GM19324 (cell line): ENCODE results near the gene ALDH1A1.

ENCODE experiments used
- ATAC-seq: cut with Tn5 transposase; IDR thresholded peaks from one replicate; pipeline ENCODE4 v1.9.1; 2021; ENCODE audit warnings: mild to moderate bottlenecking, moderate library complexity; ENCODE audit not compliant: unreplicated experiment, low FRiP score

Gene ALDH1A1

DNA sequence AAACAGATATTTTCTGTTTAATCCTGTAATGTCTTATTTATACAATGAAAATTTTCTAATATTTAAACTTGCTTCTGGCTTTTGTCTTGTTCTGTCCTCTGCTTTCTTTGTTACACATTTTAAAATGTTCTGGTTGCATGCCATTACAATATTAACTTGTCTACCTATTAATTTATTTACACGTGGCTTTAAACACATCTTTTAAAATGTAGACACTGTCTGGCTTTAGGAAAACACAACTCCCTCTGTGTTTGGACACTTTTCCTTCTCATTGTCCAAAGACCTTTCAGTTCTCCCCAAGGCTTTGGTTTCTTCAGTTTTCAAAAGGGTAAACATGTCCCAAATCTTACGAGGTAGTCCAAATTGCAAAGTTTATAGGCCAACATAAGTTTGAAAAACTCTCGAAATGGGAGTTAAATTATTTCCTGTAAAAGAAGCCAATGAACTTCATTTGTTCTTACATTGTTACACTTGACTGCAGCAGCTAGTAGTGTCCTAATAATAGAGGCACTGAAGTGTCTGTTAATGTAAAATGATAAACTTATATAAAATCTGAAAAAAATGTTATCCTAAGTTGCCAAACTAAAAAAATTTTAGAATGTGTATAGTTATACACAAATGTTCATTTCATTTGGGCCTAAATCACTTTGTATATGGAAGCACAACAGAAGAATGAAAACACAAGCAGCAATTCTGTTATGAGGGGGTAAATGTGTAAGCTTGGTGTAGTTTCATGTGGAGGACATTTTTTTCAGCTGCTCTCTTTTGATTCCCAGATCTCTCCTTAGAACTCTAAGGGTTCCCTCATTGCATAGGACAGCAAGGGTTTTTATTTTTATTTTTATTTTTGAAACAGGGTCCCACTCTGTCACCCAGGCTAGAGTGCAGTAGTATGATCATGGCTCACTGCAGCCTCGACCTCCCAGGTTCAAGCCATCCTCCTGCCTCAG is 53.8 kb downstream of the ALDH1A1 start:
- ATAC-seq, result no peak

DNA sequence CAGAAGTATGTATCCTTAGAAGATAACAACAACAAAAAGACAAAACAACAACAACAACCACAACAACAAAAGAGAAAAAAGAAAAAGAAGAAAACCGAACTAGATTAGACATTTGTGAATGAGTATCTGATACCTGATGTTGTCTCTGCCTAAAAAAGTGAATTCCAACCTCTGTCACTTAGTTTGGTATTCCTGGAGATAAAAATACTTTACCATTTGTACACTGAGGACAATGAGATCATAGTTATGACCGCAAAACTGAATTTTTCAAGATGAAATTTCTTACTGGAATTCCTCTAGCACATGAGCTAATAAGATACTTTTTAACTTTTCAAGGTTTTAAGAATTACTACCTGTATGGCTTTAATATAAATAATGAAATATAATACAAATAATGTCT is 54.5 kb downstream of the ALDH1A1 start:
- no peak for ATAC-seq

DNA sequence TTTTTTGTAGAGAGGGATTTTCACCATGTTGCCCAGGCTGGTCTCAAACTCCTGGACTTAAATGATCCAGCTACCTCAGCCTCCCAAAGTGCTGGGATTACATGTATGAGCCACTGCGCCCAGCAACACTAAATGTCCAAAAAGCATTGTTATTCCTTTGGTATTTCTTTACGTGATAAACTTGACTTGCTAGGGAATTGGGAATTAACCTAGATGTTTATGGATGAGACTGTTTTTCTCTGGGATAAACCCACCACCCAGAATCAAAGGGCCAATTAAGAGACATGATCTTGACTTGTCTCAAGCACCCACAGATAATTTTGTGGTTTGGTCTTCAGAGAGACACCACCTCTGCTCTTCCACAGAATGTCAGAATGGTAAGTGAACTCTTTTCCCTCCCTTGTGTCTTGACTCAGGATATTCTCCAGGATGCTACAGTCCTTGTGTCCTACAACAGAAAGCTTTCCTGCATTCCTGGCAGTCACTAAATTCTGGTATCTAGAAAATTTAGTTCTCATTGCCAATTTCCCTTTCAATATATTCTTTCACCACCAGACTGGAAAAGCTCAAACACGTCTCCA is 55.7 kb downstream of the ALDH1A1 start:
- no peak for ATAC-seq

DNA sequence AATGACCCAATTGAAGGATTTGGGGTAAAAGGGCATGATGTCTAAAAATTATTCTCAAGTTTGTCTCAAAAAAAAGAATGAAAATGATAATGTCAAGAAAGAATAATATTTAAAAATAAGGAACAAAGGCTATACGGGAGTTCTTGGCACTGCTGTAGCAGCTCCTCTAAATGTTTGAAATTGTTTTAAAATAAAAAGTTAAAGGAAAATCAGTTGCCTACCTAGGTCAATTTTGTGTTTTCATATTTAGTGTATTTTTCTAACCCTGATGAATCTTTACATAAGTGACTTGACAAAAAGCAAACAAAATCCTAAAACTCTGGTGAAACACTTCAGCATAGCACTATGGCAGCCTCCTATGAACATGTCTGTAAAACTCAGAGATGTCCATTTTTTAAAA is 56.4 kb downstream of the ALDH1A1 start:
- ATAC-seq, result no peak

DNA sequence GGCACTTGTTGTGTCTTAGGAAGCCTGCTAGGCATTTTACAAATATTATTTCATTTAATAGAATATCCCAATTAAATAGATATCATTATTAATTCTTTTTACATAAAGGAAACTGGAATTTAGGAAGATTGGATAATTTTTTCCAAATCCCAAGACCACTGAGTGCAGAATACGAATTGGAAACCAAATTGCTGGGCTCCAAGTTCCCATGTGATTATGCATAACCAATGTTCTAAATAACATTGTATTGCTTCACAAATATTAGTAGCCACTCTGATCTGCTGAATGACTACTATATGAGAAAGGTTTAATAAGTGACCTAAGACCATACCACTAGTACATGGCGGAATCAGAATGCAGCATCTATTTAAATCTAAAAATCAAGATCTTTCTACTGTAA is 57.7 kb downstream of the ALDH1A1 start:
- ATAC-seq, result no peak

DNA sequence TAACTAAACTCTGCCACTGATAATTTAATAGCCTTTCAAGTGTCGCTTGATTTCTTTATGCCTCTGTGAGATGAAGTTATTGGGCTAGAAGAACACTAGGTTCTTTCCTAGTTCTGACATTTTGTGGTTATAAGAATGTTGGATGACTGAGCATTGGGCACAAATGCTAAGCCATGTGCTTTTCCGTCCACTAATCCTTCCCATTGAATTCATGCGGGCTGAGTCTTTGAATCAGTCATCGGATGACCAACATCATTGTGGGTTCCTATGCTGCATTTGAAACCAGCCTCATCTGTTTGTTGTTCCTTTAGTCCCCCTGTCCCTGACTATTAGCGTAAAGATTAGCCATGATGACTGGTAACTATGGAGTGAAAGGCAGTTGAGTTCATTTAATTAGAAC is 58.5 kb downstream of the ALDH1A1 start:
- ATAC-seq, result no peak

DNA sequence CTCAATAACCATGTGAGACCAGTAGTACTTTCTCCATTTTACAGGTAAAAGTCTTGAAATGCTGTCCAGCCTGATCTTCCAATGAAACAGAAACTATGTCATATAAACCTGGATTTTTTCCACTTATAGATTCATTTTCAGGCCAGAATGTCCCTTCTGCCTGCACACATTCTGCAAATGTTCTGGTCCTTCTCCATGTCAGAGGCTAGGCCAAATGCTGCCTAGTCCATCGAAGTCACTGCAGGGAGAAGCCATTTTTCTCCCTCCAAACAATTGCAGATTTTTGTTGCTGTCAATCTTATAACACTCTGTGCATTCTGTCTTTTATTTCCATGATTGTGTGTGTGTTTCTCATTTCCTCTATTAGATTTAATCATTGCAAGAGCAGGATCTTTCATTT is 59.4 kb downstream of the ALDH1A1 start:
- ATAC-seq, result no peak

DNA sequence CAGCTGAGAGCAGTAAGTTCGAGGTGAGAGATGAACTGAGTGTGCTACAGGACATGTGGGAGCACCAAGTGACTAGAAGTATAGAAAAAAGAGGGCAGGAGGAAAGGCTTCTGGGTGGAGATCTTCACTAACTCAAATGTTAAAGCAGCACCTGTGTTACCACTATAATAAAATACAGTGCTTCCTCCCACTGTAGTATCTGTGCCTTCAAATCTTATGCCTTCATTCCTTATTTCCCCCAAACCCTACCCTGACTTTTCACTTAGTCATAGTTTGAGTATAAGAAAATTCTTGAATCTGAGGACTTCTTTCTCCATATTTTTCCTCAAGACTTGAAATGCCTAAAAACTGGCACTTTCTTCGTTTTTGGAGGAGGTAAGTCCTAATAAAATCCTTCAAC is 61.8 kb downstream of the ALDH1A1 start:
- ATAC-seq, result no peak

DNA sequence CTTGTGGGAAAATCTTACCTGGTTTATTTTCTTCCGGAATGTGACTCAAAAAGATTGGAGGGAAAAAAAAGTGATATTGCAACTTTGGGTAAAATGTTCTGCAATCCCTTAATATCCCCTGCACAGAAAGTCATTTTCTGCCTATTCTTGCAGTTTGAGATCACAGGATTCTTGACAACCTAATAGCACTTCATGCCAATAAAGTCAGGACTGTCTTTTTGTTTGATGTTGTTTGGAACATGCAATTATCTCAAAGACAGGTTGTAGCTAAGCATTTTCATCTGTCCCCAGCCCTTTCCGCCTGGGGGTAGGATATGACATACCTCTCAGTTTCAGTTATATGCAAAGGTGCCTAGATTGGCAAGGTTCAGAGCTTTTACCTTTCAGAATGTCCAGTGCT is 63.9 kb downstream of the ALDH1A1 start:
- ATAC-seq, result no peak

DNA sequence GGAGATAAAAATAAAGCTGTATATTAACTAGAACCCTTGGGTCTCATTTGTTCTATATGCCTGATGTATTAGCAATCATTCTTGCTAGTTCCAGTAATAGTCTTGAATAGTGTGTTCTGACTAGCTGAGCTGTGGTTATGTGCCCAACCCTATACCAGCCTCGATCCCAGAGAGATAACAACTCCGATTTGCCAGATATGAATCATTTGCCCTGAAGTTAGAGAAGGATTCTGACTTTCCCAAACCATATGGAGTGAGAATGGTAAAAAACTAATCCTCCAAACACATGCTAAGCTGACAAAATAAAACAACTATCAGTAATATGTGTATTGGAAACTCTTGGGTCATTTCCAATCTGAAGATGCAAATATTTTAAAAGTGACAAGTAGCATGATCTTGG is 64.8 kb downstream of the ALDH1A1 start:
- no peak for ATAC-seq

DNA sequence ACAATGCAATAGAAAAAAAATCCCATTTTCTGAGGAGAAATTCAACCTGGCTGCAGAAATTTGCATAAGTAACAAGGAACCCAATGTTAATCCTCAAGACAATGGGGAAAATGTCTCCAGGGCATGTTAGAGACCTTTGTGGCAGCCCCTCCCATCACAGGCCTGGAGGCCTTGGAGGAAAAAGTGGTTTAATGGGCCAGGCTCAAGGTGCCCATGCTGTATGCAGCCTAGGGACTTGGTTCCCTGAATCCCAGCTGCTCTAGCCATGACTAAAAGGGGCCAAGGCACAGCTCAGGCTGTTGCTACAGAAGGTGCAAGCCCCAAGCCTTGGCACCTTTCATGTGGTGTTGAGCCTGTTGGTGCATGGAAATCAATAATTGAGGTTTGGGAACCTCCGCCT is 66.5 kb downstream of the ALDH1A1 start:
- no peak for ATAC-seq

DNA sequence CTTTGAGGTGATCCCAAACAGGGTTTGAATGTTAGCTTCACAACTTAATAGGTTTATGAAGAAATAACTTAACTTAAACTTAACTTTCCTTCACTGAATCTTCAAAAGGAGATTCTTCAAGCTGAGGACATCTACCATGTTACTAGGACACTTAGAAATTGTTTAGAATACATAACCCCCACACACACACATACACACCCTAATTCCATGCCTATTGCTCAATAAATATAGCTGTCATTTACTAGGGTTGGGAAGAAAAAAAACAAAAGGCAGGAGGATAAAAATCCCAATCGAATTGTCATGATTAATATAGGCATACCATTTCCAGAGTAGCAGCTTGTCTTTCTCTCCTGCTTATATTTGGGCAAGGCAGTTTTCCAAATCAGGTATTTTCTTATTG is 68.3 kb downstream of the ALDH1A1 start:
- ATAC-seq, result no peak

DNA sequence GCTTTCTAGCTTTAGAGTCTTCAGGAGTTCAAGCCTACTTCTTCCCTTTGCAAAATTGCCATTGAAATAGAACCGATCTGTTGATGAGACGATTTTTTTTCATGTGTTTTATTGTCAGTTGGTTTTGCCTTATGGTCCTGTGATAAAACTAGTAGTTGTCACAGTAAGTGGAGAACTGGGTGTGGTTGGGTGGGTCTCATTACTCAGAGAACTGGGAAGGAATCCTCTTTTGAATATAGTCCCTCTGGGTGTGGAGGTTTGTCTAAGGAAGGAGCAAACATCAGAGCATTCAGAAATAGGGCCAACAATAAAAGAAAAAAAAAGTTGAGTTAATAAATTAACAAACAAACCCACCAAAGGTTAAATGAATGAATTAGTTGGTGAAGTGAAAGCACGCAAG is 69.0 kb downstream of the ALDH1A1 start:
- no peak for ATAC-seq

DNA sequence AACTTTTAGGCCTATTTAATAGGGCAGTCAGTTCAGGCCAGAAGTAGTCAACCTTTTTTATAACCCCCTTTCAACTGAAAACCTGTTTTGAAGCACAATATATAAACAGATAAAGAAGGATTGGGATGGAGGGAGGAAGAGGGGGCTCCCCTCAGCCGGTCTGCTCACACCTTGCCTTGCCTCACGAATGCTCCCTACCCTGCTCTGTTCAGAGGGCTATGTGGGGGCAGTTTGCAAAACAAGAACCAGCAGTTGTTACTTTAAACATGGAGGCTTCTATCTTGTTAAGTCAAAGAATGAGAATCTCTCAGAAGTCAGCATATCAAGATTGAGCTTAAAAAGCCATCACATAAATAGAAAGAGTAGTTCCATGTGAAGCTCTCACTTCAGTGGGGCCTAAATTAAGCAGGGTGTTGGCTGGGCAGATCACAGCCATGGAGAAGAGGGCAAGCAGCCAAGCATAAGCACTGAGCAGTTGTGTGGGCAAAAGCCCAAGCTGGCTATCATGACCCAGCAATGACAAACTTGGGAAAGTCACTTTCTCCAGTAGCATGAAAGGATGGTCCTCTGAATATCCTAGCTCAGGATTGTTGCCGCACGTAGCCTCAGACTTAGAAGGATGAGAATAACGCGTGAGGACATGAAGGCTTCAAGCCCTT is 70.6 kb downstream of the ALDH1A1 start:
- ATAC-seq, result no peak

DNA sequence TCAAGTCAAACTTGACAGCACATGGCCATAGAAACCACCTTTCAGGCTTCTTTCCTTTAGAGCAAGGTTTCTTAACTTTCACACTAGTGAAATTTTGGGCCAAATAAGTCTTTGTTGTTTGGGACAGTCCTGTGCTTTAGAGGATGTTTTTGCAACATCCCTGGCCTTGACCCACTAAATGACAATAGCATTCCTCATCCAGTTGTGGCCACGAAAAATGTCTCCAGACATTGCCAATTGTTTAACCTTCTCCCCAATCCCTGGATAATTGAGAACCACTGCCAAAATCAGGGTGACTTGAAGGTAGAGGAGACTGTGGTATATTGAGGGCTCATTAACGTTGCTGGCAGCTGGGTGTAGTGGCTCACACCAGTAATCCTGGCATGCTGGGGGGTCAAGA is 72.0 kb downstream of the ALDH1A1 start:
- no peak for ATAC-seq

DNA sequence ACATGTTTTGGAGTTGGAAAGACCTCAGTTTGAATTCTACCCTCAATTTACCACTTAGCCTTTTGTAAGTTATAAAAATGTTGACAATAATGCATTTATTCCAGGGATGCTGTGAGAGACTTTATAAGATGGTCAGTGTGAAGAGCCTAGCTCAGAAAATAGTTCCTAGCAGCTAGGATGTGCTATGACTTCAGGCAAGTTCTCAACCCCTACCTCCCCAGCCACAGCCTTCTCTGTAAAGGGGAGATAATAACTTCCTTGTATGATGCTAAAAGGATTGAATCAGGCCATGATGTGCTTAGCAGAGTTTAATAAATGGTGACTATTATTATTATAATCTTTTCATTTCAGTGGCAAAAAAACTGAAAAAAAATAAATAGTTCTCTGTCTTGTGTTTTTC is 77.6 kb downstream of the ALDH1A1 start:
- ATAC-seq, result no peak

DNA sequence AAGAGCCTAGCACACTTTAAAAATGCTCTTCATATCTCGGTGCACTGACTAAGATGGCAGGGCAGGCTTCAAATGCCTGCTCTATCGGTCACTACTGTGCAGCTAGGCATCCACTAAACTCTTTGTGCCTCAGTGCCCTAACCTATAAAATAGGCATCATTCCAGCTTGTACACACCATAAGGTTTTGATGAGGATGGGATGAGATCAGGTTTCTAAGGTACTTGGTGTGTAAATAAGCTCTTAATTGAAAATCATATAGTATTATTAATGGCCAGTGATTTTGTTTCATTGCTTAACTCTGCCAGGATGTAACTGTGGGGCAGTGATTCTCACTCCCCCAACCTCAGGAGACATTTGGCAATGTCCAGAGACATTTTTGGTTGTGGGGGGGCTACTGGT is 78.5 kb downstream of the ALDH1A1 start:
- no peak for ATAC-seq

DNA sequence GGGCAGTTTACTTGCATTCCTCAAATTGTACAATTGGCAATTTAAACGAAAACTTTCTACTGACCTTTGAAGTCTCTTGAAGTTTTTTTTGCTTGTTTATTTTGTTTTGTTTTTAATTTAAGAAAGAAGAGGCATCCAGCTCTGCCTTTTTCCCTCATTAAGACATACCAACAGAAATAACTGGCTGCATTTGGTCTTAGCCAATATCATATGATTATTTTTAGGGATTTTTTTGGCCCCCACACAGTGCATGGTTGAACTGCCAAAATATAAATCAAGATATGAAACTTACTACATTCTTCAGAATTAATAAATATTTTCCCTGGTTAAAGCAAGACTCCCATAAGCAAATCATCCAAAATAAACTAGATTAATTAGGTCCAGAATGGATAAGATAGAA is 79.4 kb downstream of the ALDH1A1 start:
- ATAC-seq, result no peak

DNA sequence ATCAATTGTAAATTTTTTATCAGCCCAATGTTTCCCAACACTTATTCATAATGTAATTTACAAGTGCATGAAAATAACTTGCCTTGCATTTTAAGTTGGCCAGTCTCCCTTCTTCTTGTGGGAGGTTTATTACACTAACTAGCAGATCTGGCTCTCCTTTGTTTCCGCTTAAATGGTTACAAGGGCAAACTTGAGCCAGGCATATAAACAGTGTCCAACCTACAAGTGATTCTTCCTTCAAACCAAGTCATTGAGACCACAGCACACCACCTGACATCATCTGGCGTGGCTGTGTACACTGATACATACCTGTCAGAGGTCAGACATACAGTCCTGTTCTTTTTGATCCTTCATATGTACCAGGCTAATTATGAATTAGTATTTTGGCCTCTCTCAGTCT is 80.1 kb downstream of the ALDH1A1 start:
- no peak for ATAC-seq

DNA sequence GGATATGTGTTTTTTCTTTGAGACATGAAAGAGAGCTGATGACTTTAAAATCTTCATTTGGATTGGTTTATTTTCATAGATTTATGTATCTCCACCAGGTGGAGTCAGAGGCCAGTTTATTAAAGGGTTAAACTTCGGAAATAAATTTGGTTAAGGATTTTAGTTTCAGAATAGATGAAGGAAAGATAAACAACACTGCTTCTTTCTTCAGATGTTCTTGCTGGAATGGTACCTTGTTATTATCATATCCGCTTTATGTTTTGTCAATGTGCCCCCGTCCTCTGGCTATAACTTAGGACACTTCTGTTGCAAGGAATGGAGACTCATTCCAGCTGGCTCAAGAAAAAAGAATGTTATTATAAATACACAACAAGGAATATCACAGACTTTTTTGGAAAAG is 81.2 kb downstream of the ALDH1A1 start:
- ATAC-seq, result no peak

DNA sequence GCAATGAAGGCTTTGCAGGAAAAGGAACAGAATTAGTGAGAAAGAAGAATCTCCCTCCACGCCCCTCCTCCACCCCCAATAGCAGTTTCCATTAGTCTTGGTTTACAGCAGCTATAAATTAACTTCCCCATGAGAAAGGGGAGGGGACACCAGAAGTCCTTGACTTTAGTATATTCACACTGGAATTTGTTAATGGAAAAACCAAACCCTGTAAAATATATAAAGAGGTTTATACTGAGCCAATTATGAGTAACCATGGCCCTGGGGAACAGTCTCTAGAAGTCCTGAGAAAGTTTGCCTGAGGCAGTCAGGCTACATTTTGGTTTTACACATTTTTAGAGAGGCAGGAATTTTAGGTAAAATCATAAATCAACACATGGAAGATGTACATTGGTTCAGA is 88.5 kb downstream of the ALDH1A1 start:
- no peak for ATAC-seq
